HG02840 (cell line): ENCODE measurements around the gene EPHB3.

Experiments used
- ATAC-seq: cut with Tn5 transposase; IDR thresholded peaks from one replicate; pipeline ENCODE4 v1.9.1; 2021; ENCODE audit warnings: mild to moderate bottlenecking, moderate library complexity, moderate number of reproducible peaks; ENCODE audit not compliant: unreplicated experiment, low FRiP score

The EPHB3 gene

DNA sequence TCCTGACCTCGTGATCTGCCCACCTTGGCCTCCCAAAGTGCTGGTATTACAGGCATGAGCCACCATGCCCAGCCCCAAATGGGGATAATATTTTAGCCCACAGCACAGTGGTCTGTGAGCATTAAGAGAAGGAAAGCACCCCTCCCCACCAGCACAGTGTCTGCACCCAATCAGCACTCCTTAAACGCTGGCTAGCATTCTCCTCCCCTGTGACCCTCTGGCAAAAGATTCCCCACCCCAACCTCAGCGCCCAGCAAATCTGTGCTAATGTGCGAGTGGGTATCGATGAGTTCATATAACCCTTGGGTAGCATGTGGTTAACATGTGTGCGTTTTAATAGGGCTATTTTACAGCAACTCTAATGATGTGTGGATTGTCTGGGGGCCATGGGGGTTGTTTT, 18.3 kb upstream of the EPHB3 start:
- no peak for ATAC-seq

DNA sequence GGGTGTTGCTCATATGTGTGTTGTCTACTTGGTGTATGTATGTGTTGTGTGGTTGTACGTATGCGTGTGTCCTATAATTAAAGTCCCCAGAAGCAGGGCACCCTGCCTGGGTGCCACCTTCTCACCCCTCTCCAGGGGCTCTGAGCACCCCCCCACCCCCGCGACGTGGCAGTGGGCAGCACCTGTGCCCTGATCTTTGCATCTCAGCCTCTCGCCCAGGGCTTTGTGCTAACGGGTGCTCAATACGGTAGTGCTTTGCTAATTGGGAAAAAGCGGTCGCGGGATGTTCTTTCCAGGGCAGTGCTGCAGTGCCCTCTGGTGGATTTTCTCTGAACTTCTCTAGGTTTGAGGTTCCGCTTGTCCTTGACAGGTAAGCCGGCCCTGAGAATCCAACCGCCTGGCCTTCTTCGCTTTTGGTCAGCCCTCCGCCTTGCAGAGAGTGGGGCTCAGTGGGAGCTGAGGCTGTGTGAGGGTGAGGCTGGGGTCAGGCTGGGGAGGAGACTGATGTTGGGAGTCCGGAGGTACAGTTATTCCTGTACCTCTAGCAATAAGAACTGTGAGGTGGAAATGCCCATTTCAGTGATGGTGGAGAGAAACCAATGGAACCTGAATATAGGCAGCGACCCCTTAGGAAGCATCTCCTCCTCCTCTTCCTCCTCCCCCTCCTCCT, 17.6 kb upstream of the EPHB3 start:
- no peak for ATAC-seq

DNA sequence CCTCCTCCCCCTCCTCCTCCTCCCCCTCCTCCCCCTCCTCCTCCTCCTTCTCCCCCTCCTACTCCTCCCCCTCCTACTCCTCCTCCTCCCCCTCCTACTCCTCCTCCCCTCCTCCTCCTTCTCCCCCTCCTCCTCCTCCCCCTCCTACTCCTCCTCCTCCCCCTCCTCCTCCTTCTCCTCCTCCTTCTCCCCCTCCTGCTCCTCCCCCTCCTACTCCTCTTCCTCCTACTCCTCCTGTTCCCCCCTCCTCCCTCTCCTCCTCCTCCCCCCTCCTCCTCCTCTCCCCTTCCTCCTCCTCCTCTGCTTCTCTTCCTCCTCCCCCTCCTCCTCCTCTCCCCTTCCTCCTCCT, 17.1 kb upstream of the EPHB3 start:
- no peak for ATAC-seq

GRCh38 chr3:184545769-184546168, 15.8 kb upstream of the EPHB3 start:
- no peak for ATAC-seq

- ATAC-seq, result no peak
Observed at GRCh38 chr3:184546252-184546651, 15.3 kb upstream of the EPHB3 start.

- no peak for ATAC-seq
Observed at GRCh38 chr3:184549796-184550577, 11.6 kb upstream of the EPHB3 start.

- no peak for ATAC-seq
Observed at GRCh38 chr3:184551103-184551502, 10.5 kb upstream of the EPHB3 start.

- ATAC-seq, result no peak
Observed at GRCh38 chr3:184551614-184552256, 9.8 kb upstream of the EPHB3 start.

DNA sequence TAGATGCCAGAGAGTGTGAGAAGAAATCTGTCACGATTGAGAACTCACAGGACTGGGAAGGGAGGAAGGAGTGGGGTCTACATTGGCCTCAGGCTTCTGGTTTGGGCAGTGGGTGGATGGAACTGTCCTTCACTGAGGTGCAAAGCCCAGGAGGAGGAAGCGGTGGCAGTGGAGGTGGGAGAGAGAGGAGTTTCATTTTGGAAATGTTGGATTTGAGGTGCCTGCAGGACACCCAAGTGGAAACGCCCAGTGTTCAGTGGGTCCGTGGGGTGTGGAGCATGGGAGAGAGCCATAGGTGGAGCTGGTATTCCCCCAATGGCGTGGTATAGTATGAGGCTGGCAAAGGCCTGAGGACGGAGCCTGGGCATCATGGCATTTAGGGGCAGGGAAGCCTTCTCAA, 9.3 kb upstream of the EPHB3 start:
- ATAC-seq, result no peak

GRCh38 chr3:184552863-184553262, 8.7 kb upstream of the EPHB3 start:
- no peak for ATAC-seq

- no peak for ATAC-seq
Observed at GRCh38 chr3:184553385-184553784, 8.2 kb upstream of the EPHB3 start.

DNA sequence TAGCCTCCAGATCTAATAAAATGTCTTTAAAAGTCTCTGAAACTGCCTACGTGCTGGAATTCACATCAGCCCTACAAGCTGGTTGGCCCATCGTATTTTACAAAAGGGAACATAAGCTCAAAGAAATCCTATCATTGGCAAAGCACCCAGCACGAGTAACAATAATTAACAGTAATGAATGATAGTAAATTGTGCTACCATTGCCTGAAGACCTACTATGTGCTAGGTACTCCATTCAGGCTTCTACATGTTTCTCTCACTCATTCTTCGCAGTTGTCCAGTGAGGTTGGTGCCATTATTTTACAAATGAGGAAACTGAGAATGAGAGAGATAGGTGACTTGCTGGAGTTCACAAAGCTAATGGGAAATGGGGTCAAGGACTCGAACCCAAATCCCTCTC, 7.1 kb upstream of the EPHB3 start:
- no peak for ATAC-seq

- ATAC-seq, result no peak
Observed at GRCh38 chr3:184556582-184557347, 4.8 kb upstream of the EPHB3 start.

DNA sequence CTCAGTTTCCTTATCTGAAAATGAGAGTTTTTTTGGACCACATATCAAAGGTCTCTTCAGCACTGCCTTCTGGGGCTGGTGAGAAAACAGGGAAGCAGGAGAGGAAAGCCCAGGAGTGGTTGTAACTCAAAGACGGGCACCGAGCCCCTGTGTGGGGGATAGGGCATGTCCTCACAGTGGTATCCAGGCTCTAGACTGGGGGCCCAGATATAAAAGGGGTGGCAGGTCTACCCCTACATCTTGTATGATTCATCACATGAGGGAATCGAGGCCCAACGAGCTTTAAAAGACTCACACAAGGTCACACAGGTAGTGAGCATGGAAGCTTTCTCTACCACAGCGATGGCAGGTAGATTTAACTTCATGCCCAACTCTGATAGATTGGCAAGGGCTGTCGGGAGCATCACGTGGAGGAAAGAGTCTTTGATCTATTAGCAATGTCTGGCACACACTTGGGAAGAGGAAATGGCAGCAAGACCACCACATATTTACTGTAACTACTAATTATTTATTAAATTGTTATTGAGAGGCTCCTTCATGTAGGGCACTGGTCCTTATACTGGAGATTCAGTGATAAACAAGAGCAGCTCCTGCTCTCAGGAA, 4.1 kb upstream of the EPHB3 start:
- ATAC-seq, result no peak

GRCh38 chr3:184558726-184559125, 2.9 kb upstream of the EPHB3 start:
- ATAC-seq, result no peak

DNA sequence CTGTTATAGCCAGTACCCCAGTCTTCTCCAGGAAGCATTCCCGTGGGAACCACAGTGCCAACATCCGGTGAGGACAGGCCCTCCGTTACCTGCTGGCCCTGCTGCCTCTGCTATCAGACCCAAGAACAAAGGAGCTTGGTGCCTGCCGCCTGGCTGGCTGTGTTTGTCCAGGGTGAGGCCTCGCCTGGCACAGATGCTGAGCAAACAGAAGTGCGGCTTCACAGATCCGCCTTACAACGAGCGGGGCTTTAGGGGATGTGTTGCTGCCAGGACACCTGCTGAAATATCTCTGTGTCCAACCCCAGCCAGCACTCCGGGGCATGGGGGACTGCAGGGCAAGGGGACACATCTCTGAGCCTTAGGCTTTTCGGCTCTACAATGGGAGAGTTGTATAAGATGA, 2.2 kb upstream of the EPHB3 start:
- ATAC-seq, result no peak

DNA sequence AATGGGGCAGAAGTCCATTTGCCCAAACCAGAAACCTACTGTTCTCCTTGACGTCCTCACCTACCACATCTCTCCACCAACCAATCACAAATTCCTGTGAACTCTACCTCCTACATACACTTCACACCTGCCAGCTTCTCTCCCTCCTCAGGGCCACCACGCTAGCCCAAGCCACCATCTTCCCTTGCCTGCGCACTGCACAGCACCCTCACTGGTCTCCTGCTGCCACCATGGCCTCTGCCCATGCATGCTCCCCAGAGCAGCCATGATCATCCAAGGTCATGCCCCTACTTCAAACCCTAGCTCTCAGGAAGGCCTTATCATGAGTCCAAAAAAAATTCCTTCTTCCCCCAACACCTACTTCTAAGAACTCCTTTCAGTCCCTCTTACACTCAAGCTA, 1.1 kb upstream of the EPHB3 start:
- no peak for ATAC-seq

DNA sequence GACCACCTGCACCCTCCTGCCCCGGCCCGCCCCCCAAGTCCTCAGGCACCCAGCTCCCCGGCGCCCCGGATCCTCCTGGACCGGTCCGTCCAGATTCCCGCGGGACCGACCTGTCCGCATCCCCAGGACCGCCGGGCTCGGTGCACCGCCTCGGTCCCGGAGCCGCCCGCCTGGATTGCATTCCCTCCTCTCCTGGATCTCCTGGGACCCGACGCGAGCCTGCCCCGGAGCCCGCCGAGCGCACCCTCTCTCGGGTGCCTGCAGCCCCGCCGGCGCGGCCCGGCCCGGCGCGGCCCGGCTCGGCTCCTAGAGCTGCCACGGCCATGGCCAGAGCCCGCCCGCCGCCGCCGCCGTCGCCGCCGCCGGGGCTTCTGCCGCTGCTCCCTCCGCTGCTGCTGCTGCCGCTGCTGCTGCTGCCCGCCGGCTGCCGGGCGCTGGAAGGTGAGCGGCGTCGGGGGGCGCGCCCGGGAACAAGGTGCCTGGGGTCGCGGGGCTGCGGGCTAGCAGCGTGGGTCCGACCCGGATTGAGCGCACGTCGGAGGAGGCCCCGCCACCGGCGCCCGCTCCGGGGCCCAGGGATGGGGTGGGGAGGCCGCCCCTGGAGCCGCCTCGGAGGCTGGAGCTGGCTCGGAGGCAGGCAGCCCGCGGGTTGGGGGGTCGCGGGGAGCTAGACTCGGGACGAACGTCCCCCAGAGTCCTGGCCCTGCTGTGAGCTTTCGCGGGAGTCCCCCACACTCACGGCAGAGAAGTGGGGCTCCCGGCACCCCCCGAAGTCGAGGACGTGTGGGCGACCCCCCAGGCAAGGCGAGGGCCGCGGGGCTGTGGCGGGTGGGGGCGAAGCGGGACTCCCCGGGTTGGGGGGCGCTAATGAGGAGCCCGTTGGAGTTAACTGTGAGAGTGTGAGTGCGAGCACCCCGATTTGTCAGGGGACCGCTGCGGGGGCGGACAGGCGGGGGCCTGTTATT, 610 bp downstream of the EPHB3 start:
- ATAC-seq, result no peak

GRCh38 chr3:184562878-184563560, 1.4 kb downstream of the EPHB3 start:
- ATAC-seq, result no peak
